C4-2B (cell line): ENCODE data around the gene OR51A2.
"Not testable (repeated sequence)": the region's sequence is repeated elsewhere in the genome, so short reads cannot be mapped to it uniquely, and the experiment has no call there.

Experiments
- H3K27ac ChIP-seq: fragments of 450-650 bp; 2 replicates; pipeline ENCODE4 v1.5.1; 2017
- ZFX ChIP-seq: fragments of 450-650 bp; IDR thresholded peaks from 2 replicates; pipeline ENCODE4 v1.6.1; 2017
- TF ChIP-seq, protein P1 (sequence below): fragments of 450-650 bp; conservative IDR thresholded peaks from 2 replicates; pipeline ENCODE4 v1.5.1; 2017; ENCODE audit warnings: mild to moderate bottlenecking

Gene OR51A2, protein sequence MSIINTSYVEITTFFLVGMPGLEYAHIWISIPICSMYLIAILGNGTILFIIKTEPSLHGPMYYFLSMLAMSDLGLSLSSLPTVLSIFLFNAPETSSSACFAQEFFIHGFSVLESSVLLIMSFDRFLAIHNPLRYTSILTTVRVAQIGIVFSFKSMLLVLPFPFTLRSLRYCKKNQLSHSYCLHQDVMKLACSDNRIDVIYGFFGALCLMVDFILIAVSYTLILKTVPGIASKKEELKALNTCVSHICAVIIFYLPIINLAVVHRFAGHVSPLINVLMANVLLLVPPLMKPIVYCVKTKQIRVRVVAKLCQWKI

DNA sequence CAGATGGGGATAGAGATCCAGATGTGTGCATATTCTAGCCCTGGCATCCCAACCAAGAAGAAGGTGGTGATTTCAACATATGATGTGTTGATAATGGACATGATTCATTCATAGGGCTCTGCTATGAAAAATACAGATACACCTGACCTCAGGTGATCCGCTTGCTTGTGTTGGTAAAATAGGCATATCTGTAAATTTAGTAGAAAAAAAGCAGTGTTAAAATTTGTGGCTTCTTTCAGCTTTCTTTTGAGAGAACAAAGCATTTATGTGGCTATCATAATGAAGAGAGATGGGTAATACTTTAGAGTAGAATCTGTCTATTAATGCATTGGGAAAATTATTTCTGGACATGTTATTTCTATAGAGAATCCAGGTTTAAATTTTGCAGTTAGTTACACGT is at the start of gene OR51A2:
TSS of gene OR51A2 (minus strand) at position 101 of the 400 bp plus-strand sequence. CDS start at position 101, 0 bp downstream.
- H3K27ac ChIP-seq: not testable (repeated sequence)

GRCh38 chr11:5004424-5005274 is 49.1 kb upstream of the OR51A2 start:
- H3K27ac ChIP-seq: no peak overlapping the region
- no peak for TF ChIP-seq ZFX
- TF ChIP-seq, protein P1, sequence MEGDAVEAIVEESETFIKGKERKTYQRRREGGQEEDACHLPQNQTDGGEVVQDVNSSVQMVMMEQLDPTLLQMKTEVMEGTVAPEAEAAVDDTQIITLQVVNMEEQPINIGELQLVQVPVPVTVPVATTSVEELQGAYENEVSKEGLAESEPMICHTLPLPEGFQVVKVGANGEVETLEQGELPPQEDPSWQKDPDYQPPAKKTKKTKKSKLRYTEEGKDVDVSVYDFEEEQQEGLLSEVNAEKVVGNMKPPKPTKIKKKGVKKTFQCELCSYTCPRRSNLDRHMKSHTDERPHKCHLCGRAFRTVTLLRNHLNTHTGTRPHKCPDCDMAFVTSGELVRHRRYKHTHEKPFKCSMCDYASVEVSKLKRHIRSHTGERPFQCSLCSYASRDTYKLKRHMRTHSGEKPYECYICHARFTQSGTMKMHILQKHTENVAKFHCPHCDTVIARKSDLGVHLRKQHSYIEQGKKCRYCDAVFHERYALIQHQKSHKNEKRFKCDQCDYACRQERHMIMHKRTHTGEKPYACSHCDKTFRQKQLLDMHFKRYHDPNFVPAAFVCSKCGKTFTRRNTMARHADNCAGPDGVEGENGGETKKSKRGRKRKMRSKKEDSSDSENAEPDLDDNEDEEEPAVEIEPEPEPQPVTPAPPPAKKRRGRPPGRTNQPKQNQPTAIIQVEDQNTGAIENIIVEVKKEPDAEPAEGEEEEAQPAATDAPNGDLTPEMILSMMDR: peak; percentile 82

DNA sequence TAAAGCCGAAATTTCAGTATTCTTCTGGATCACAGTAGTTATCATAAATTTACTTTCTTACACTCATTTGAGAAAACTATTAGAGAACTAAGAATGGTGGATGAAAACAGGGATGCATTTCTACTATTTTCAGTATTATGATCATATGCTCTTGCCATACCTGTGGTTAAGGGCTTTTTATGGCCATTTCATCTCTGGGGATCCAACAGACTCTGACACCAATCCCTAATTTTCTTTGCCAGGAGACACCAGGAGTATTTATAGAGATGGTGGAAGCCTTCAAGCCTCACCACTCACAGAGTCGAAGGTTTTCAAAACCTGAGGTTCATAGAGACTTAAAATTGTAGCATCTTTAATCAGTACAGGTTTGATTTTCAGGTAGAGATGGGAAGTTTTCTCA is 39.0 kb upstream of the OR51A2 start, which contains the start of gene OR51L1:
TSS of gene OR51L1 (plus strand) at position 301 of the 400 bp plus-strand sequence. CDS start 4,132 bp downstream, outside the sequence.
- TF ChIP-seq, protein P1: no peak
- no peak for TF ChIP-seq ZFX
- H3K27ac ChIP-seq: no peak within 1 kb of the TSS

DNA sequence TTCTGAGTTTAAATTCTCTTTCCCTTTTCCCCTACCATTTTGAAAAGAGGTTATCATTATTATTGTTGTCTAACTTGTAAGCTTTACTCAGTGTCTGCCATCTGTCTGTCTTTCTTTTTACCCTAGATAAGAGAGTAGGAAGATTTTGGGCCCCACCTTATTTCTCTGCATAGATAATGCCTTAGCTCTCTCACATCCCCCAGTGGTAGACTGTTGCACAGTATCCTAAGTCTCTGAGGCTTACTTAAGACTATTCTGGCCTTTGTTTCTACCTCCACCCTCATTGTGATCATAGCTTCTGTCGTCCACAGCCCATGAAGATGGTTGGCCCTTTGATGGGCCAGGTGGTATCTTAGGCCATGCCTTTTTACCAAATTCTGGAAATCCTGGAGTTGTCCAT is 35.5 kb upstream of the OR51A2 start:
- TF ChIP-seq ZFX: no peak
- TF ChIP-seq, protein P1: peak; percentile 38
- no peak overlapping the region for H3K27ac ChIP-seq

DNA sequence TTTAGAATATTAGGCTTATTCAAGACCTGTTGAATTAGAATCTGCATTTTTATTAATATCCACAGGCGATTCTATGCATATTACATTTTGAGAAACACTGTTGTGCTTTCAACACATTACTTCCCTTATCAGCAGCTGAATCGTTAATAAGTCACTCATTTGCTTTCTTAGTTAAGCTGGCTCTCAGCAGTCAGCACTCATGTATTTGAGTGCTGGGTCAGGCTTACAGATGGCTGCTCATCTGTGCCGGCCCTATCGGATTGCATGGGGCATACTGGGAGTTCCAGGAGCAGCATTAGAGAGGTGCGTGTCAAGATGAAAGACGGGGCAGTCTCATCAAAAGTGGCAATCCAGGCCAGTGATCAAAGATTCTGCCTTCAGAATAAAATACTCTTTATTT is 28.3 kb upstream of the OR51A2 start:
- no peak overlapping the region for H3K27ac ChIP-seq
- TF ChIP-seq, protein P1: no peak
- no peak for TF ChIP-seq ZFX

DNA sequence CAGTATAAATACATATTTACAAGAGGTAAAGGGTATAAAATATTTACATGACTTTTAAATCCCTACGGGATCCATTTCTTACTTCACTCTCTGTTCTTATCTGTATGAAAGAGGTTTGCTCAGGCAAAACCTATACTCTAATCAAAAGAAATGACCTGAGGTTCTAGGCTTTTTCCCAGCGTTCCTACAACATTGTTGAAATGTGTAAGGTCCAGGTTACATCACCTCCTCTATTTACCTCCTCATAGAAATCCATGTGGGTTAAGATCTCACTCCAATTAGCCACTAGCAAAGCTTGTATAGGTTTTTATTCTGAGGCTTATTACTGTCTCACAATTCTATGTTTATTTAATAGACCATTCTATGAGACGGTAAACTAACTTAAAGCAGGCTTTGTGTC is 27.2 kb upstream of the OR51A2 start:
- no peak overlapping the region for H3K27ac ChIP-seq
- no peak for TF ChIP-seq ZFX
- TF ChIP-seq, protein P1: no peak

DNA sequence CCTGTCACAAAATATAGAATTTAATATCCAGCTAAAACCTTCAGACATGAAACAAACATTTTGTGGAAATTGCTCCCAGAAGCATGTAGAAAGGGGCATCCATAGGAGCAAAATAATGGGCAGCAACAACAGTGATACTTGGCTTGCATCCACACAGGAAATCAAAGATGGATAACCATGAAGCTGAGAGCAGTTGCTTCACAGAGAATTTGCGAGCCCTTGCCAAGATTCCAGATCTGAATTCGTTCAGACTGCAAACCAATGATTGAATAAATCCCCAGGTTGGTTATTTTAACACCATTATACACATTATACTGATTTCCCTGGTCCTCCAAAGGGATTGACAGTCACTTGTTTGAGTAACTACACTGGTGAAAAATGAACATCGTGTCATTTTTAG is 23.5 kb upstream of the OR51A2 start:
- TF ChIP-seq, protein P1: no peak
- no peak for TF ChIP-seq ZFX
- no peak overlapping the region for H3K27ac ChIP-seq
